NCI-H2029 treated with DMSO at 0.1 percent for 48 hours (cell line): ENCODE results near the gene TSPAN9.

Experiments
- DNase-seq: peaks from one replicate; lab custom pipeline; 2025; lab: John Stamatoyannopoulos, UW

Gene TSPAN9

DNA sequence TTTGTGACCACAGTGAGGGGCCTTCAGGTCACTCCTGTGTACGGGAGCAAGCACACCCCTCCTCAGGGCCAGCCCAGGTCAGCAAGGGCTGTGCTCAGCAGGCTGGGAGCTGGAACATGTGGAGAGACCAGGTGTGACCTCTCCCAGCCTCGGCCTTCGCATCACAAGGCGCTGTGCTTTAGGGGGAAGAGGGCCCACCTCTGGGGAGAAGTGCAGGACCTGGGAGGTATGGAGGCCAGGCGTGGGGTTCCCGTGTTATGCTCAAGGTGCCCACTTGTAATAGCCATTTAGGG lies 219.2 kb downstream of the TSPAN9 start:
- no peak for DNase-seq

DNA sequence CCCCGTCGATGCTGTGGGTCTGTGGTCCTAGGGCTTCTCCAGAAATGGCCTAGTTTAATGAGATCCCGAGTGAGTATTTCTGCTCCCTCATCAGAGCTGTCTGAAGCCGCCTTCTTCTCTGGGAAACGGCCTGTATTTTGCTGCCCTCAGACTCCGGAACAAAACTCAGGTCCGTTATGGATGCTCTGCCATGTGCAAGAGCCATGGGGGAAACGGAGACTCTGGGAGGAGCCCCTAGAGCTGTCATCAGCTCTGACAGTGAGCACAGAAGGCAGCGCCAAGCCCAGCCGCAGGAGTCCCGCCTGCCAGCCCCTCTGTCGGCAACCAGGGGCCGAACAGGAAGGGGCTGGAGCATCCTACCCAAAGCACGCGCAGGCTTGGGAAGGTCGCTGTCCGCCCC lies 221.4 kb downstream of the TSPAN9 start:
- no peak for DNase-seq

DNA sequence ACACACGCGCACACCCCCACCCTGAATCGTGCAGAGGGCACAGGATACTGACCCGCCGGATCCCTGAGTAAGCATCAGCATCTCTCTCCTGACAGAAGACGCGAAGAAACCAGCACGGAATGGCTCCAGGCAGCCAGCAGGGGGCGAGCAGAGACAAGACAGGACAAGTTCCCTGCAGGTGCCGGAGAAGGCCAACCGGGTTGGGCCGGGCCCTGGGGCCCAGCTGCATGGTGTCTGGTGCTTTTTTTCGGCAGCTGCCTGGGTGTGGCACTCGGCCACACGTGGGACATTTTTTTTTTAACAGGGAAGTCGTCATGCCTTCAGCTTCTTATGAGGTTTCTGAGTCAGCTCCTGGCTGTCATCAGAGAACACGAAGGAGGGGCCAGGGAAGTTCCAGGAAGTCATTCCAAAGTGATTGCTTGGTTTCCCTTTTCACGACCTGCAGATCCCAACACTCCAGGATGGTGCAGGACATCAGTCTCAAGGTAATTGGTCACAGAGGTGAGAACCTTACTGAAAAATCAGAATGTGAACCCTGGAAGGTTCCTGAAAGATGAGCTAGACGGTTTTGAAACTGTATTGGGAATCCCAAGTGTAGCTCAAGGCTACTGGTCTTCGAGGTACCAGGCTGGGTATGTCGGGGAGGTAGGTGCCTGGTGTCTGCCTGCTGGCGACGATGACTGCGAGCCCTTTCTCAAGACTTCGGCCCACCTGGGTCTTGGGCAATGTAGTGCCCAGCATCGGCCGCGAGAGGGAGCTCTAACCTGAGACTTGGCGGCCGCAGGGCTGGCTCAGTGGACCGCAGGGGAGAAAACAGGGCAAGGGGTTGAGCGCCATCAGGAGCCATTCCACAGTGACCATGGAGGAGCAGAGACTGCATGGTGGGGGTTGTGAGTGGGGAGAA lies 223.0 kb downstream of the TSPAN9 start:
- DNase-seq = peak; percentile 84

DNA sequence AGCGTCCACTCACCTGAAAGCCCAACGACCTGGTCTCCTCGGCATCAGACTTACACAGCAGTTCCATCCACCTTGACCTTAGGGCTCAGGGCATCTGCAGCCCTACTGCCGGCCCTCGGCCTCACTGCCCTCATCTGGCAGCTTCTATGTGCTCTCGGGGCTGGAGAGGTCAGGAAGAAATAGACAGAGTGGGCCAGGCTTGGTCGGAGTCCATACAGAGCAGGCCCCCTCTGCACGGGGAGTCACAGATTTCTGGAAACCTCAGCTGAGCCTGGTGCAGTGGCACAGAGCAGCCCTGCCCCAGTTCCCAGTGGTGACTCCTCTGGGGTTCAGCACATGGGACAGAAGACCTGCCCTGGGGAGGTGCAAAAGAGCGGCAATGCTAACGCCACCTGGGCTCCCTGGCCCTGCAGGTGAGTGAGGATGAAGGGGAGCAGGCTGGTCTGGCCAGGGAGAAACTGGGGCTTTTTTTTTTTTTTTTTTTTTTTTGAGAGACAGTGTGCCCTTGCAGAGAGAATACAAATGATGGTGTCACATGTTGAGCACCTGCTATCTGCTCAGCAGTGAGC lies 223.7 kb downstream of the TSPAN9 start:
- DNase-seq = no peak

DNA sequence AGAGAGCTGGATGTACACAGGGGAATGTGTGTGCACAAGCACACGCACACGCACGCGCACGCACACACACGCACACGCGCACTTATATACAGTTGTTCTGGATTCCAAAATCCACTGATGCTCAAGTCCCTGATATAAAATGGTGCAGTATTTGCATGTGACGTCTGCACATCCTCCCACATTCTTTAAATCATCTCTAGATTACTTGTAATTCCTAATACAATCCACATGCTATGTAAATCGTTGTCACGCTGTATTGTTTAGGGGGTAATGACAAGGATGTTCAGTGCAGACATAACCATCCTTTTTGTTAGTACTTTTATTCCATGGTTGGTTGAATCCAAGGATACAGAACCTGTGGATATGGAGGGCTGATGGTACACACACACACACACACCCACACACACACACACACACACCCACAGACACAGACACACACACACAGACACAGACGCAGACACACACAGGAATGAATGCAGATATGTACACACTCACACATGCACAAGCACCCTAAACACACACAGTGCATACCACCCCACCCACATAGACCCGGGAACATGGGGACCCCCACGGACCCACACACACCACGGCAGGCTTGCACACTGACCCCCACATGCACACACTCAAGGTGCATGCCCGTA lies 225.3 kb downstream of the TSPAN9 start:
- no peak for DNase-seq

DNA sequence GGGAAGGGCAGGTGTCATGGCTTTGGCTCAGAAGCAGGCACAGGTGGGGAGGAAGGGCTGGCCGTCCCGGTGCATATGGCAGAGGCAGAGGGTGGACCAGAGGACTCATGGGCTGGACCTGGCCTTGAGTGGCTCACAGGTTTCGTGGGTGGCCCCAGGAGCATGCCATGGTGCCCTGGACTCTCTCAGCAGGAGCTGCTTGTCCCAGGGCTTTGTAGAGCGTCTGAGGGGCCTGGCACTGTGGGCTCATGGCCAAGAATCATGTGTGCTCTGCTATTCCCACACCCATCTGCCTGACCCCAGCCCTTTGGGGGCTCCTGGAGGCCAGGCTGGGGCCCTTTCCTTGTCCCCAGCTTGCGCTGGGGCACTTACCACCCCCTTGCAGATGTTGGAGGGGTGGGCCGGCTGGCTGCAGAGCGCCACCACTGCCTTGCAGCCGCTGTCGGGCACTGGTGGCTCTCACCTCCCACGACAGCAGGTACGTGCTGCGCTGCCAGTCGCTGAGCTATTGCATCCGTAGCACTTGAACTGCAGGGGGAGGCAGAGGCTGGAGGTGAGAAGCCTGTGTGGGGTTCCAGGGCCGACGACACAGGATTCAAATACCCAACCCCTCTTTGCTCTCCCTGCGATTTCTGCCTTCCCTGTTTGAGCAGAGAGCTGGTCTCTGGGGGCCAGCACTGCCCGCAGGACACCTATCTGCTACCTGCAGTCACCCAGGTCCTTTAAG lies 226.4 kb downstream of the TSPAN9 start:
- DNase-seq = peak; percentile 68

DNA sequence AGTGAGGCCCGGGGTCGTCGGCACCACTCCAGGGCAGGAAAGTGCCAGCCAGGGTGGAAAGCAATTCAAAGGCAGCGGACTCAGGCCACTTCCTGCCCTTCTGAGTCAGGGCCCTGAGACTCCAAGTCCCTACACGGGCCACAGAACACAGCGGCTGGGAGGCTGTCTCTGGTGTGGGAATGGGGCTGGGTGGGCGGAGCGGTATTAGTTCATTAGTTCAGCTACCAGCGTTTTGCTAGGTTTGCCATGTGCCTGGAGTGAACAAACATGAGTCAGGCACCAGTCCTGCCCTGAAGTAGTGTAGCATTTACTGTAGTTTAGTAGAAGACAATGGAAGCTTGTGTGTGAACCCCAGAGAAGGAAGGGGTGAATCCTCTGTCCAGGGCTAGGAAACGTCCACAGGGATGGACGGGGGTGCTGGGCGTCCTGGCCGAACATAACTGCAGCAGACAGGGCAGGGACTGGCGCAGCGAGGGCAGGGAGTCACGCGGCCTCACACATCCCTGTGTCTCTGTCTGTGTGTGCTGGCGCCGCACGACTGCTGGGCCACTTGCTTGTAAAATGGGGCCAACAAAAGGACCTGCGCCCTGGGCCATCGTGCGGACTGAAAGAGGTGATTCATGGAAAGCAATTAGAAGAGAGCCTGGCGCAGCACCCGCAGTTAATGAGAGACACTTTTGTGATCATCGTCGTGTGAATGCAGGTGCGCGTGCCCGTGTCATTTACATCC lies 227.4 kb downstream of the TSPAN9 start:
- DNase-seq = peak; percentile 41

DNA sequence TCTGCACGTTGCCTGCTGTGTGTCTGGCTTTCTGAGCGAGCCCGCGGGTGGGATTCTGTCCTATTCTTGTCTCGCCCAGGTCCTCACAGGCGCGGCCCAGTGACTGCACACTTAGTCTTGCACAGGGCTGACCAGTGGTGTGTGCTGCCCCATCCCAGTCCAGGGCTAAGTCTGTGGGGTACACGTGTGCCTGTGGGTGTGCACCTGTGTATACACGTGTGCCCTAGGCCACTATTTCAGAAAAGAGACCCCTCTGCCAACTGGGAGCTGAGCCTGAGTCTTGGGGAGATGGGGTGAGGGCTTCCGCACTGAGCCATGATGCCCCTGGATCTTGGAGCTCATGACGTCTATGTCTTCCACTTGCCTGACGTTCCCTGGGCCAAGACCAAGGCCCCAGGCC lies 228.3 kb downstream of the TSPAN9 start:
- DNase-seq = no peak

DNA sequence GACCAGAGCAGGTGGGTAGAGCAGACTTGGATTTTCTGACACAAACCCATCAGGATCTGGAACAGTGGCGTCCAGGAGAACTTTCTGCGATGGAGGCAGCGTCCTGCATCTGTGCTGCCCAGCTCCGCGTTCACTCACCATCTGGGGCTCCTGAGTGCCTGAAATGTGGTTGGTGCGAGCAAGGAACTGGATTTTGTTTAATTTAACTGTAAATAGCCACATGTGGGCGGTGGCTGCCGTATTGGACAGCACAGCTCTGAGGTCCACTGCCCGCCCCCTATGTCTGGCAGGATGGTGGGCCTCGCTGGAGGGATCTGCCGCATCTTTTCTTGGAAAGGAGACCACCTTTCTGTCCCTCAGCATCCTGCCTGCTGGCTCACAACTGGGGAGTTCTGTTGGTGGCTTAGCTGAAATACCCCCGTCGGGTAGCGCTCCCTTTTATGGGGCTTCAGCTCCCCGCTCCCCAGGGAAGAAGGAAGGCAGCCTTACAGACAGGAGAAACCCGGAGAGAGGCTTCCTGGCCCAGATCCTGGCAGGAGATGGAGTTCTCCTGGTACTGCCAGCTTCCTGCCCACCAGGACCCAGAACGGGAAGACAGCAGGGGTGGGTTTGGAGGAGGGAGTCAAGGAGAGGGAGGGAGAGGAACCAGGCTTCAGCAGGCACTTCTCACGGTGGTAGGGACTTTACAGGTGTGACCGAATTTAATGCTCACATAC lies 228.9 kb downstream of the TSPAN9 start:
- DNase-seq = no peak

DNA sequence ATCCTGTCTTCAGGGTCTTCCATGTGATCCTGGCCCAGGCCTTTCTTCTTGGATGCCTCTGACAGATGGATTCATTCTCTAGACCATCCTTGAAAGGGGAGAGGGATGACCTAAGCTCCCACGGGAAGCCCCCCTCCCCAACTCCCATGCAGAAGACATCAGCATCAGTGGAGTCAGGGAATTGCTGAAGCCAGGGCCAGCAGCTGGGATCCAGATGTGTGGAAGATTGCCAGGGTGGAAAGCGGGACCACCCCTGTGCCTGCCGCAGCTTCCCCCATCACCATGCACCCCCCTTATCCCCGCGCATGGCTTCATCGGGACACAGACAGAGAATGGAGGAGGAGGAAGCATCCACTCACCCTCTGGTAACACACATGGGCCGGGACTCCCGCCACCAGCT lies 230.2 kb downstream of the TSPAN9 start:
- no peak for DNase-seq

DNA sequence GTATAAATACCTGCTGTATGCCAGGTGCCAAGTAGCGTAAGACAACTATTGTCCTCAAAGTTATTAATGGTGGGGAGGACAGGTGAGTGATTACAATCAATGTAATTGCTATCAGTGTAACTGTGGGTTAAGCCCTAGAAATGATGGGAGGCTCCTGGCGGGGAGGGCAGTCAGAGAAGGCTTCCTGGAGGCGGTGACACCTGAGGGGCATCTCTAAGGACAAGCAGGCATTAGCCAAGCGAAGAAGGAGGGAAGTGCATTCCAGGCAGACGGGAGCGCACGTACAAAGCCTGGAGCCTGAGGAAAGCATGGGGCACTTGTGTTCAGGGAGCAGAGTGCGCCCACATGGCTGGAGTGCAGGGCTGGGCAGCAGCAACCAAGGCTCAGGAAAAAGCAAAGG lies 230.9 kb downstream of the TSPAN9 start:
- DNase-seq = no peak

DNA sequence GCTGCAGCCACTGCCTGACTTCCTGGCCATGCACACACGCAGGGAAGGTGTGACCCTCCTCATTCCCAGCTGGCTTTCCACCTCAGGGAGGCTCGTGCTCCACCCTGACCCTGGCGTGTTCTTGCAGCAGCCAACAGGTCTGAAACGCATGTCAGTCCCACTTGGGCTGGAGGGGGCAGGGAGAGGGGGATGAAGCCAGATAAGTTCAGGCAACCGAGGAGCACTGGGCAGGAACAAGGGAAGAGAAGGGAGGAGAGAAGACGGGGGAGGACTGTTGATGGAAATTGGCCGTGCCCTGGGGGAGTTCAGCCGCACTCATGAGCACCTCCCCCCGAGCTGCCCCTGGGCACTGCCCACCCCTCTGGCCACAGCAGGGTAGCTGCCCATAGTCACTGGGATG lies 231.4 kb downstream of the TSPAN9 start:
- DNase-seq = no peak

DNA sequence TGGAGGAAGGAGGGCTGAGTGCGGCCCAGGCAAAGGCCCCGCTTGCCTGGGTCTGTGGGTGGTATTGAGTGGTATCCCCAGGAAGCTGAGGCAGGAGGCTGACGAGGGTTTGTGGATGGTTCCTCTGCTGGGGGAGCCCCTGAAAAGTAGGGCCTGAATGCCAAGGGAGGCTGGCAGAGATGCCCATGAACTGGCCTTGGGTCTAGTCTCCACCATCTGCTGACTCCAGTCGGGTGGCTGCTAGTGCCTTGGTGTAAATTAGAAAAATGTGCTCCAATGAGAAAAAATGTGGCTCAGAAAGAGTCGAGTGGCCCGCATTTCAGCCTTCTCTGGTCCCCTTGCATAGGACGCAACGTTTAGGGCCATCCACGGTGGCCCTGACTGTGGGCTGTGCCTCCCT lies 232.6 kb downstream of the TSPAN9 start:
- DNase-seq = no peak

DNA sequence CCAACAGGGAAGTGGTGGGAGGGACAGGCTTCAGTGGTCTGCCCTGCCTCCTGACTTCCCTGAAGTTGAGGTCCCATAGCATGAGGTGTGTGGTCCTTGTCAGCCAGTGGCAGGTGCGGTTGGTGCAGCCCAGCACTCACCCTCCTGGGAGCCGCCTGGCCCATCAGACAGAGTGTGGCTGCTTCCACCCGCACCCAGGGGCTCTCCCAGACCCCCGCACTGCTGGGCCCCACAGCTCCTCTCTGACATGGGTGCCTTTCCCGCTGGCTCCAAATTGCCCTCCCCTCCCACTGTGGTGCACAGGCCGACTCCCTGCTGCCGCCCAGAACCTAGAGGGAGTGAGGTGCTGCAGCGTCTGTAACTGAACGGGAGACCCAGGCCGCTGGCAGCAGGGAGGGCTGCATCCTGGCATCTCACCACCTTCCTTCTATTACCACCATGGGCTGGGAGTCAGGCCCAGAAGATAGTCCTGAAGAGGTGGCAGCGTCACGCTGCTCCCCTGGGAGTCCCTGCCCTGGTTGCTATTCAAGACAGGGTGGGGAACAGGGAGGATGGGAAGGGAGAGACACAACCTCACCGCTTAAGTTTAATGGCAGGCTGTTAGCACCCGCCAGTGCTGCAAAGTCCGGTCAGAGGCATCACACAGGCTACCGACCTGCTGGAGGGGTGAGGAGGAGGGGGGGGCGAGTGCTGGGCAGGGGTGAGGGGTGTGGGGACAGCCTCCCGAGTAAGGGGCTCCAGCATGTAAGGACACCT lies 233.3 kb downstream of the TSPAN9 start:
- no peak for DNase-seq

DNA sequence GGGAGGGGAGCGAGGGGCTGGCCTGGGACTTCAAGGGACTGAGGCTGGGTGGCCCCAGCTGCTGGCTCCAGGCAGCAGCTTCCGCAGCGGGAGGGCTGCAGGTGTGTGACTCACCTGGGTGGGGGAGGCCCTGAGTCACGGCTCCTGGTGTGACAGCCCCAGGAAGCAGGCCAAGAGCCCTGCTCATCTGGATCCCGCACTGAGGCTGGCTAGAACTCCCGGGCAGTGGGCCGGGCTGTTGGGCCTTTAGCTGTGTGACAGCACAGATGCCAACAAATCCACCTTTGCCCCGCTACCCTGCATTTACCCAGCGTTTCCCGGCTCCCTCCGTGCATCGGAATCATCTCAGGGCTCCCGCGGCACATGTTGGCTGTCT lies 233.8 kb downstream of the TSPAN9 start:
- DNase-seq = peak; percentile 38

DNA sequence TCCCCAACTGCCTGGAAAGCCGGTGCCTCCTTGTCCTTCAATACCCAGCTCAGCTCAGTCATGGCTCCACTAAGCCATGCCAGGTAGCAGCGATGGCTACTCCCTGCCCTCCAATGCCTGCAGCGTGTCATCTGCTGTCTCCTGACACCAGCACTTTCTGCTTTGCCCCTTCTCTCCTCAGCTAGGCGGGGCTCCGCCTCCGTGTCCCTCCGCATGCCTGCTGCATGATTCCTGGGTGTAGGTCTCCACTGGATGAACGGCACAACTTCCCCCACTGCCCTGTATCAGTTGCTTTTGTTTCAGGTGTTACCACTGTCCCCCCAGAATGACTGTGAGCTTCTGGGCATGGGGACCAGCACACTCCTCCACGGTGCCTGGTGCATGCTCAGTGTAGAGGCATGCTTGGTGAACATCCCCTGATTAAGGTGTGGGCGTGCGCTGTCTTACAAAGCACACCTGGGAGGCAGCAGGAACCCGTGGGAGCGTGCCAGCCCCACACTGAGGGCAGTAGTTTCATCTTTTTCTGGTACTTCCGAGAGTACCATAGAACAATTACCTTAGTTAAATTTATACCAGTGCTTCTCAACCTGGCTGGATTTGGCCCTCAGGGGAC lies 234.4 kb downstream of the TSPAN9 start:
- no peak for DNase-seq

DNA sequence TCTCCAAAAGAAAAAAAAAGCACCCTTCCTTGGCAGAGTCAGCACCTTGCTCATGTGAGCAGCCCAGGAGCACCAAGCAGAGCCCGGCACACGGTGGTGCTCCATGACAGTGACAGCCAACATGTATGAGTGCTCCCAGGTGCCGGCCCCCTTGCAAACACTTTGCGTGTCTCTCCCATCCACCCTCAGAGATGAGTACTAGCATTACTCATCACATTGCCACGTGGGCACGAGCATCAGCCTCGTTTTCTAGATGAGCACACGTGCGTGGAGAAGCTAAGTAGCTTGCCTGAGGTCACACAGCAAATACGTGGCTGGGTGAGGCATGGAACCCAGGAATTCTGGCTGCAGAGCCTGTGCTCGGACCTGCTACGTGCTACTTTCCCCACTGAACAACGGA lies 235.9 kb downstream of the TSPAN9 start:
- DNase-seq = no peak

DNA sequence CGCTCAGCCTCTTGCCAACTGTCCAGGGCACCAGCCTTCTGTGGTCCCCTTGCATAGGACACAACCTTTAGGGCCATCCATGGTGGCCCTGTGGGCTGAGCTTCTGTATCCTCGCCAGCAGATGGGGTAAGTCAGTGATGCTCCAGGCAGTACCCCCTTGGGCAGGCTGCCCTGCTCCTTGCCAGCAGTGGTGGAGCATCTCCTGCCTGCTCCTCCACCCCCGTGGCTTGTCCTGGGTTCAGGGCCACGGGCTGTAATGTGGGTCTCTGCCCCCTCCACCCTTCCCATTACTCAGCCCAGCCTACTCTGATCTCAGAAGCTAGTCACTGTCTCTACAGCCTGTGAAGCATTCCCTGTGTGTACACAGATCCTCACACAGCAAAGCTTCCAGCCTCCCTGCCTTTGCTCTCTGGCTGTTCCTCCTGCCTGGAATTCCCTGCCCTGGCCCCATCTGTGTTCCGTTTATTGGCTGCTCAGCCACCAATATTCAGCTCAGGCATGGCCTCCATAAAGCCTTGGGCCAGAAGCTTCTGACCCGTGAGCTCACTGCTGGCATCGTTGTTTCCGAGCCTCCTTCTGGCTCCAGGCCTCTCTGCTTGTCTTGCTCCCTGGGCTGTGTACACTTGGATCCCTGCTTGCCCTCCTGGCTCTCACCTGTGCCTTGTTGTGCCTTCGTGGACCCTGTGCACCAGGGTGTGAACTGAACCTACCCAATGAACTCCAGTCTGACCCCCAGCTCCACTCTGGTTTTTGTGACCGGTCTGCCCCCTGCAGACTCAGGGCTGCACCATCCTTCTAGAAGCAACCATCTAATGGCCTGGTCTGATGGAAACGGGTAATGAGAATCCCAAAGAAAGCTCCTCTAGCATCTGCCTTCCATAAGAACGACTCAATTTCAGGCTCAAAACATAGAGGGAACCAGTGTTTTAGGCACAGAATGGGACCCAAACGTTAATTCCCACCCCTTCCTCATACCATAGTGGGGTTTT lies 236.8 kb downstream of the TSPAN9 start:
- DNase-seq = no peak

DNA sequence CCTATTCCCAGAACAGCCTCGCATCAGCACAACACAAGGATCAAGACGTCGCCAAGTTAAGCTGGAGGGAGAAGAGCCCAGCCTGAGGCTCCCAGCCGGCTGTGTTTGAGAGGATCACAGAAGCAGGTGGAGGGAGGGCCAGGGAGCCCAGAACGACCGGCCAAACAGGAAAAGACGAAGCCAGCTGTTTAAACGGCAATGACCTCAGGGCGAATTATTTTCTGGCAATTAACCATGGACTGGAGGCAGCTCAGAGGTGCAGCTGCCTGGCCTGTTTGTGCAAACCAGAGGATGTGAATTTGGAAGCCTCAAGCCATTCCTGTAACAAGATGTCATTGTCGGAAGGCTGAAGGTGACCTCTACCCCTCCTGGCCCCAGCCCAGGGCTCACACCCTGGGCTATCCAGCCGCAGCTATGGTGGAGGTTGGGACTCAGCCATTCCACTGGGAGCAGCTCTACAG lies 238.1 kb downstream of the TSPAN9 start:
- DNase-seq = peak; percentile 91
